Effector memory CD4-positive, alpha-beta T cell (primary cell): ENCODE results near the gene ZNF565.
"Not testable (repeated sequence)": the region's sequence is repeated elsewhere in the genome, so short reads cannot be mapped to it uniquely, and the experiment has no call there.

ENCODE experiments used
- DNase-seq, 3 donors: peaks; one replicate each; pipeline ENCODE4 v3.0.0-alpha.2; 2020
- H3K27ac ChIP-seq: 2 replicates; pipeline ENCODE4 v1.7.0; 2013; ENCODE audit warnings: mild to moderate bottlenecking, low read length, moderate library complexity; ENCODE audit not compliant: insufficient read depth, poor library complexity, severe bottlenecking
- H3K27me3 ChIP-seq: replicated peaks from 2 replicates; pipeline ENCODE4 v1.7.0; 2013; ENCODE audit warnings: mild to moderate bottlenecking, low read length; ENCODE audit not compliant: insufficient read depth, control insufficient read depth, poor library complexity, severe bottlenecking
- H3K36me3 ChIP-seq: 2 replicates; pipeline ENCODE4 v1.7.0; 2013; ENCODE audit warnings: mild to moderate bottlenecking, low read length, moderate library complexity; ENCODE audit not compliant: control insufficient read depth, insufficient read depth
- H3K4me1 ChIP-seq: 2 replicates; pipeline ENCODE4 v1.7.0; 2013; ENCODE audit warnings: low read length, mild to moderate bottlenecking; ENCODE audit not compliant: control insufficient read depth, insufficient read depth, poor library complexity, severe bottlenecking
- H3K4me3 ChIP-seq: 2 replicates; pipeline ENCODE4 v1.7.0; 2013; ENCODE audit warnings: low read length, low read depth, mild to moderate bottlenecking; ENCODE audit not compliant: insufficient read depth, poor library complexity, severe bottlenecking
- H3K9me3 ChIP-seq: 2 replicates; pipeline ENCODE4 v1.7.0; 2013; ENCODE audit warnings: mild to moderate bottlenecking, low read length, moderate library complexity; ENCODE audit not compliant: control insufficient read depth

ZNF565 gene

DNA sequence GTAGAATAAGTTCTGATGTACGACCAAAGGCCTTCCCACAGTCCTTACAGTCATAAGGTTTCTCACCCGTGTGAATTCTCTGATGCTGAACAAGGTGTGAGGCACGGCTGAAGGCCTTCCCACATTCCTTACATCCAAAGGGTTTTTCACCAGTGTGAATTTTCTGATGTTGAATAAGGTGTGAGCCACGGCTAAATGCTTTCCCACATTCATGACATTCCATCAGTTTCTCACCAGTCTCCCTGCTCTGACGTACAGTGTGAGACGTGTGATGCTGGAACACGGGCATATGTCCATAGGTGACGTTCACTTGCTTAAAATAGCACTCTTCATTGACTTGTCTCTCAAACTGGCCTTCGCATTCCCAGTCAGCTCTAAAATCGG, 31.2 kb downstream of the ZNF565 start:
- Histone ChIP-seq H3K4me3 (no peak overlapping the region), H3K27ac (no peak overlapping the region)
- DNase-seq, result no peak

DNA sequence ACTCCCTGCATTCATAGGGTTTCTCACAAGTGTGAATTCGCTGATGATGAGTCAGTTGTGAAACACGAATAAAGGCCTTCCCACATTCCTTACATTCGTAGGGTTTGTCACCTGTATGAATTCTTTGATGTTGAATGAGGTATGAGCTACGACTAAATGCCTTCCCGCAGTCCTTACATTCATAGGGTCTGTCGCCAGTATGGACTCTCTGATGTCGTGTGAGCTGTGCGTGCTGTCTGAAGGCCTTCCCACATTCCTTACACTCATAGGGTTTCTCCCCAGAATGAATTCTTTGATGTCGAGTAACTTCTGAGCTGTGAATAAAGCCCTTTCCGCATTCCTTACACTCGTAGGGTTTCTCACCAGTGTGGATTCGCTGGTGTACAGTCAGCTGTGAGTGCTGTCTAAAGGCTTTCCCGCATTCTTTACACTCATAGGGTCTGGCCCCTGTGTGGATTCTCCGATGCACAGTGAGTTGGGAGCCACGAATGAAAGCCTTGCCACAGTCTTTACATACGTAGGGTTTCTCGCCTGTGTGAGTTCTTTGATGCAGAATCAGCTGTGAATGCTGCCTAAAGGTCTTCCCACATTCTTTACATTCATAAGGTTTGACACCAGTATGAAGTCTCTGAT, 31.7 kb downstream of the ZNF565 start:
- Histone ChIP-seq H3K4me1 (no peaks in the 10 kb centered on the region), H3K4me3 (no peak overlapping the region), H3K36me3 (peaks cover 11% of the 10 kb centered on the region), H3K27ac (no peak overlapping the region), H3K27me3 (no peaks in the 10 kb centered on the region), H3K9me3 (no peaks in the 10 kb centered on the region)
- DNase-seq, result no peak

More for the DNA sequence above, 31.2 kb downstream of the ZNF565 start:
- no peaks in the 10 kb centered on the region for H3K4me1 ChIP-seq
- no peaks in the 10 kb centered on the region for H3K27me3 ChIP-seq
- H3K9me3 ChIP-seq, result no peaks in the 10 kb centered on the region
- peaks cover 11% of the 10 kb centered on the region for H3K36me3 ChIP-seq

DNA sequence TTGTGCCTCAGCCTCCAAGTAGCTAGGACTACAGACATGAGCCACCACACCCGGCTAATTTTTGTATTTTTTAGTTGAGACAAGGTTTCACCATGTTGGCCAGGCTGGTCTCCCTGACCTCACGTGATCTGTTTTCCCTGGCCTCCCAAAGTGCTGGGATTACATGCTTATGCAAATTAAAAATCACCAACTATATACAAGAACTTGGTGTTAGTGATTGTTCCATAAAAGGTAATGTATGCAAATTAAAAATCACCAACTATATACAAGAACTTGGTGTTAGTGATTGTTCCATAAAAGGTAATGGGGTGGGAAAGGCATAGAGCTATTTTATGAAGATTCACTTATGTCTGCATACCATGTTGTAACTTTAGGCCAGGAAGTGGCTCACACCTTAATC, 35.4 kb downstream of the ZNF565 start:
- not testable (repeated sequence) for H3K27ac ChIP-seq, H3K4me1 ChIP-seq, H3K27me3 ChIP-seq, H3K4me3 ChIP-seq, DNase-seq, H3K9me3 ChIP-seq
- H3K36me3 ChIP-seq, result peaks cover 11% of the 10 kb centered on the region

DNA sequence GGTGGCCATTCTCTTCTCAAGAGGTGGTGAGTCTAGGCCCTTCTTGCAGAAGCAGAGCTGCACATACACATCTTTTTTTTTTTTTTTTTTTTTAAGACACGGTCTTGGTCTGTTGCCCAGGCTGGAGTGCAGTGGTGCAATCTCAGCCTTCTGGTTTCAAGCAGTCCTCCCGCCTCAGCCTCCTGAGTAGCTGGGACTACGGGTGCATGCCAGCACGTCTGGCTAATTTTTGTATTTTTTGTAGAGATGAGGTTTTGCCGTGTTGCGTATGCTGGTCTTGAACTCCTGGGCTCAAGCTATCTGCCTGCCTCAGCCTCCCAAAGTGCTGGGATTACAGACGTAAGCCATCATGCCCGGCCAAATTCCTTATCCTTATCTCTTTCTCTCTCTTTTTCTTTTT, 40.6 kb downstream of the ZNF565 start:
- H3K27ac ChIP-seq, DNase-seq, H3K27me3 ChIP-seq, H3K9me3 ChIP-seq, H3K4me1 ChIP-seq, H3K36me3 ChIP-seq, H3K4me3 ChIP-seq: not testable (repeated sequence)

DNA sequence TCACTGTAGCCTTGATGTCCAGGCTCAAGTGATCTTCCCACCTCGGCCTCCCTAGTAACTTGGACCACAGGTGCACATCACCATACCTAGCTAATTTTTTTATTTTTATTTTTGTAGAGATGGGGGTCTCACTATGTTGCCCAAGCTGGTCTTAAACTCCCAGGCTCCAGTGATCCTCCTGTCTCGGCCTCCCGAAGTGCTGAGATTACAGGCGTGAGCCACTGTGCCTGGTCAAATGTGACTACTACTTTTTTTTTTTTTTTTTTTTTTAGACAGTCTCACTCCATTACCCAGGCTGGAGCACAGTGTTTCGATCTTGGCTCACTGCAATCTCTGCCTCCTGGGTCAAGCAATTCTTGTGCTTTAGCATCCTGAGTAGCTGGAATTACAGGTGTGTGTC, 41.6 kb downstream of the ZNF565 start:
- Histone ChIP-seq H3K36me3 (no peaks in the 10 kb centered on the region), H3K4me3 (no peak overlapping the region), H3K27me3 (no peaks in the 10 kb centered on the region), H3K4me1 (no peaks in the 10 kb centered on the region), H3K9me3 (no peaks in the 10 kb centered on the region), H3K27ac (no peak overlapping the region)
- DNase-seq, result no peak

DNA sequence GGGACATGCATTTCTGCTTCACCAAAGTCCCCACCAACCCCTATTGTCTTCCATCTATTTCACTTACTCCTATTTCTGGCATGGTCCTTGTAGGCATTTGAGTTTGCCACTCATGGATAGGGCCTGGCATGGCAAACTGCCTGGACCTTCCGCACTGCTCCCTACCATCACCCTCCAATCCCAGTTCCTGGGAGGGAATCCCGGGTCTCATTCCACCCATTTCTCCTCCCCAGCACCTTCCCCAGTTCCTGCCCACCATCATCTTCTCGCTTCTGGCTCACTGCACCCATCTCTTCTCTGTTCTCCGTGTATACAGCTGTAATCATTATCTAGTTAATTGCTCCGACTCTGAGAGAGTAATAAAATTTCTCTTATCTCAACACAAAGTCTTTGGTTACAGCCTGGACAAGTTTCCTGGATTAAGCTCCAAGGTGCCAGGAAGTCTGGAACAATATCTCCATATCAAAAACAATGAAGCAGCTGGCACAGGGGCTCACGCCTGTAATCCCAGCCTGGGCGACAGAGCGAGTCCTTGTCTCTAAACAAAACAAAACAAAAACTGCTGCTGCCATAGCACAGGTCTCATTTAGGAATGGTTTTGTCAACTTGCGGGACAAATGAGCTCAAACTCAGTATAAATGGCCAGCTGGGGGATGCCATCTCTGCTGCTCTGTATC, 45.2 kb downstream of the ZNF565 start:
- DNase-seq, result no peak
- H3K4me1 ChIP-seq, result no peaks in the 10 kb centered on the region
- no peak overlapping the region for H3K4me3 ChIP-seq
- no peaks in the 10 kb centered on the region for H3K27me3 ChIP-seq
- H3K27ac ChIP-seq, result no peak overlapping the region
- H3K36me3 ChIP-seq, result no peaks in the 10 kb centered on the region
- no peaks in the 10 kb centered on the region for H3K9me3 ChIP-seq

DNA sequence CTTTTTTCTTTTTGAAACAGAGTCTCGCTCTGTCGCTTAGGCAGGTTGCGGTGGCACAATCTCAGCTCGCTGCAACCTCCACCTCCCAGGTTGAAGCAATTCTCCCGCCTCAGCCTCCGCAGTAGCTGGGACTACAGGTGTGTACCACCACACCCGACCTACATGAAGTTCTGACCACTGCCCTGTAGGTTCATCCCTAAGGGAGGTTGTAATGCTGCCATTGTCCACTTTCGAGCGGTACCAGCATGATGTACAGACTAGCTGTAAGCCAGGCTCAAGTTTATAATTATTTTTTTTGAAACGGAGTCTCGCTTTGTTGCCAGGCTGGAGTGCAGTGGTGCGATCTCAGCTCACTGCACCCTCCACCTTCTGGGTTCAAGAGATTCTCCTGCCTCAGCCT, 50.7 kb downstream of the ZNF565 start:
- no peaks in the 10 kb centered on the region for H3K36me3 ChIP-seq
- no peaks in the 10 kb centered on the region for H3K9me3 ChIP-seq
- no peaks in the 10 kb centered on the region for H3K4me1 ChIP-seq
- no peak overlapping the region for H3K27ac ChIP-seq
- no peak for DNase-seq
- no peaks in the 10 kb centered on the region for H3K27me3 ChIP-seq
- H3K4me3 ChIP-seq, result no peak overlapping the region

DNA sequence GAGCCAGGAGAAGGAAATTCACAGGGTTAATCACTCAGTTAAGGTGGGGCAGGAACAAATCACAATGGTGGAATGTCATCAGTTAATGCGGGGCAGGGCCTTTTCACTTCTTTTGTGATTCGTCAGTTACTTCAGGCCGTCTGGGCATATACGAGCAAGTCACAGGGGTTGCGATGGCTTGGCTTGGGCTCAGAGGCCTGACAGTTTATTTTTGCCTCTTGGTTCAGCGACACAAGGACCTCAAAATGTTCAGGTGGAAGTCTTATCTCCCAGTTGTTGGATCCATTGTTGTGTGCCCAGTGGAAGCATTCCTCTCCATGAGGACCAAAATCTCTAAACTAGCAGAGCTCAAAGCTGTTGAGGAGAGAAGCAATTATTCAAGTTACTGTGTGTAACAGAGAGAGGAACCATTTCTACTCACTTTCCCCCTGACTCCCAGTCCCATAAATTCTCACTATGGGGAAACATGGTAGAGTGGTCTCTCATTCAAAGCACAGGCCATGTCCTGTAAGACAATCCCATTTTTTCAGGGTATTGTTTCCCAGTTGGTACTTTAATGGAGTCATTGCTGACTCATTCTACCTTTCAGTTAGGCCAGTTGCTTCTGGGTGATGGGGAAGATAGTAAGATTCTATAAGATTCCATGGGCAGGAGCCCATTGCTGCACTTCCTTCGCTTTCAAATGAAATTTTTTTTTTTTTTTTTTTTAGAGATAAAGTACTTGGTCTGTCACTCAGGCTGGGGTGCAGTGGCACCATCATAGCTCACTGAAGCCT, 53.5 kb downstream of the ZNF565 start:
- Histone ChIP-seq H3K27me3 (no peaks in the 10 kb centered on the region), H3K27ac (no peak overlapping the region), H3K4me1 (no peaks in the 10 kb centered on the region), H3K36me3 (no peaks in the 10 kb centered on the region), H3K9me3 (no peaks in the 10 kb centered on the region), H3K4me3 (no peak overlapping the region)
- no peak for DNase-seq

DNA sequence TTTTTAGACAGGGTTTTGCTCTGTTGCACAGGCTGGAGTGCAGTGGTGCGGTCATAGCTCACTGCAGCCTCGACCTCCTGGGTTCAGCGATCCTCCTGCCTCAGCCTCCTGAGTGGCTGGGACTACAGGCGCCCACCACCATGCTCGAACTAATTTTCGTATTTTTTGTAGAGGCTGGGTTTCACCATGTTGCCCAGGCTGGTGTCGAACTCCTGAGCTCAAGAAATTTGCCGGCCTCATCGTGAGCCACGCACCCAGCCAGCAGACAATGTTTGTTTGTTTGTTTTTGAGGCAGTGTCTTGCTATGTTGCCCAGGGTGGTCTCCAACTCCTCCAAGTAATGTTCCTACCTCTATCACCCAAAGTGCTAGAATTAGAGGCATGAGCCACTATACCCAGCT, 61.3 kb downstream of the ZNF565 start:
- no peak overlapping the region for H3K27ac ChIP-seq

More for the DNA sequence above, 61.3 kb downstream of the ZNF565 start:
- Histone ChIP-seq H3K4me1 (no peaks in the 10 kb centered on the region), H3K9me3 (no peaks in the 10 kb centered on the region), H3K4me3 (no peak overlapping the region), H3K27me3 (no peaks in the 10 kb centered on the region), H3K36me3 (peaks cover 28% of the 10 kb centered on the region)
- DNase-seq, result no peak
